ENCODE measurements around the gene TINAGL1. TPM values are rescaled to one million over a fixed set of nuclear protein-coding genes. Genes with fewer than 3 reads are reported as not detected.

Gene TINAGL1
- total and polyA plus RNA-seq, 4 donors, result 64.1 to 90.9 (median 84.2) TPM

DNA sequence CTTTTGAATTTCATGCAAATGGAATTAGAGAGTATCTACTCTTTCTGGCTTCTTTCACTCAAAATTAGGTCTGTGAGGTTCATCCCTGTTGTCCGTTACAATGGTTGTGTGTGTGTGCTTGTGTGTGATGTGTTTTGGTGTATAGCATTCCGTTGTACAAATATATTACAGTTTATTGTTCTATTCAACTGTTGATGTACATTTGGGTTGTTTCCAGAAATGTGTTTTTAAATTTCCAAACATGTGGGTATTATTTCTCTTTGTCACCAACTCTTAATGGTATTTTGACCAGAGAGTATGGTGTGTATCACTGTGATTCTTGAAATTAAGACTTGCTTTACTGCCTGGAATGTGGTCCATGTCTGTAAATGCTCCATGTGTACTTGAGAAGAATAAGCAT, 24.3 kb downstream of the TINAGL1 start:
- TF ChIP-seq, protein P1, sequence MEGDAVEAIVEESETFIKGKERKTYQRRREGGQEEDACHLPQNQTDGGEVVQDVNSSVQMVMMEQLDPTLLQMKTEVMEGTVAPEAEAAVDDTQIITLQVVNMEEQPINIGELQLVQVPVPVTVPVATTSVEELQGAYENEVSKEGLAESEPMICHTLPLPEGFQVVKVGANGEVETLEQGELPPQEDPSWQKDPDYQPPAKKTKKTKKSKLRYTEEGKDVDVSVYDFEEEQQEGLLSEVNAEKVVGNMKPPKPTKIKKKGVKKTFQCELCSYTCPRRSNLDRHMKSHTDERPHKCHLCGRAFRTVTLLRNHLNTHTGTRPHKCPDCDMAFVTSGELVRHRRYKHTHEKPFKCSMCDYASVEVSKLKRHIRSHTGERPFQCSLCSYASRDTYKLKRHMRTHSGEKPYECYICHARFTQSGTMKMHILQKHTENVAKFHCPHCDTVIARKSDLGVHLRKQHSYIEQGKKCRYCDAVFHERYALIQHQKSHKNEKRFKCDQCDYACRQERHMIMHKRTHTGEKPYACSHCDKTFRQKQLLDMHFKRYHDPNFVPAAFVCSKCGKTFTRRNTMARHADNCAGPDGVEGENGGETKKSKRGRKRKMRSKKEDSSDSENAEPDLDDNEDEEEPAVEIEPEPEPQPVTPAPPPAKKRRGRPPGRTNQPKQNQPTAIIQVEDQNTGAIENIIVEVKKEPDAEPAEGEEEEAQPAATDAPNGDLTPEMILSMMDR (IDR thresholded peaks at IDR 0.05; ENCODE audit: control extremely low read depth, extremely low read depth), result no peak
- Histone ChIP-seq H3K27ac (ENCODE audit: low read depth in 1 of 2, low read length in 1 of 2) (no peak overlapping the region), H3K36me3 (ENCODE audit: control insufficient read depth in 4 of 4, insufficient read depth in 4 of 4, low read length in 4 of 4) (no peaks in the 10 kb centered on the region), H3K9ac (ENCODE audit: insufficient read depth in 1 of 2, low read length in 2 of 2) (no peak overlapping the region), H3K4me3 (no peak overlapping the region), H3K27me3 (ENCODE audit: control insufficient read depth in 3 of 3, insufficient read depth in 3 of 3, low read length in 2 of 3) (no peaks in the 10 kb centered on the region), H3K4me1 (ENCODE audit: control insufficient read depth in 5 of 5, insufficient read depth in 5 of 5, low read length in 5 of 5) (no peaks in the 10 kb centered on the region), H3K9me3 (ENCODE audit: control insufficient read depth in 4 of 4, insufficient read depth in 3 of 4, low read length in 3 of 4) (no peaks in the 10 kb centered on the region)
- 70 to 74% methylated on average over 2 of the region's 2 CpGs for WGBS, 2 donors
- DNase-seq (no peak), ATAC-seq (ENCODE audit: insufficient read depth, low FRiP score) (no peak)

DNA sequence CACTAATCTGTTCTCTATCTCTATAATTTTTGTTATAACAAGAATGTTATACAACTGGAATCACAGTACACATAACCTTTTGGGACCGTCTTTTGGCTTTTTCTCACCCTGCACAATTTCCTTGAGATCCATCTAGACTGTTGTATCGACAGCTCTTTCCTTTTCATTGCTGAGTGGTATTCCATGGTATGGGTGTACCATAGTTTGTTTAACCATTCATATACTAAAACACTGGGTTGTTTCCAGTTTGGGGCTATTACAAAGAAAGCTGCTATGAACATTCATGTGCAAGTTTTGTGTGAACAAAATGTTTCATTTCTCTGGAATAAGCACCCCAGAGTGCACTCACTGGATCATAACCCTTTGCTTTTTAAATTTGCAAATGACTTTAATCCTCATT, 25.8 kb downstream of the TINAGL1 start:
- no peak overlapping the region for H3K27ac ChIP-seq (ENCODE audit: low read depth in 1 of 2, low read length in 1 of 2)
- no peaks in the 10 kb centered on the region for H3K4me1 ChIP-seq (ENCODE audit: control insufficient read depth in 5 of 5, insufficient read depth in 5 of 5, low read length in 5 of 5)
- ATAC-seq (ENCODE audit: insufficient read depth, low FRiP score) (no peak), DNase-seq (no peak)
- TF ChIP-seq, protein P1 (IDR thresholded peaks at IDR 0.05; ENCODE audit: control extremely low read depth, extremely low read depth), result no peak
- no peaks in the 10 kb centered on the region for H3K36me3 ChIP-seq (ENCODE audit: control insufficient read depth in 4 of 4, insufficient read depth in 4 of 4, low read length in 4 of 4)
- H3K4me3 ChIP-seq, result no peak overlapping the region
- 98 to 99% methylated on average over 2 of the region's 2 CpGs for WGBS, 2 donors
- H3K27me3 ChIP-seq (ENCODE audit: control insufficient read depth in 3 of 3, insufficient read depth in 3 of 3, low read length in 2 of 3), result no peaks in the 10 kb centered on the region
- H3K9me3 ChIP-seq (ENCODE audit: control insufficient read depth in 4 of 4, insufficient read depth in 3 of 4, low read length in 3 of 4), result no peaks in the 10 kb centered on the region
- H3K9ac ChIP-seq (ENCODE audit: insufficient read depth in 1 of 2, low read length in 2 of 2), result no peak overlapping the region

DNA sequence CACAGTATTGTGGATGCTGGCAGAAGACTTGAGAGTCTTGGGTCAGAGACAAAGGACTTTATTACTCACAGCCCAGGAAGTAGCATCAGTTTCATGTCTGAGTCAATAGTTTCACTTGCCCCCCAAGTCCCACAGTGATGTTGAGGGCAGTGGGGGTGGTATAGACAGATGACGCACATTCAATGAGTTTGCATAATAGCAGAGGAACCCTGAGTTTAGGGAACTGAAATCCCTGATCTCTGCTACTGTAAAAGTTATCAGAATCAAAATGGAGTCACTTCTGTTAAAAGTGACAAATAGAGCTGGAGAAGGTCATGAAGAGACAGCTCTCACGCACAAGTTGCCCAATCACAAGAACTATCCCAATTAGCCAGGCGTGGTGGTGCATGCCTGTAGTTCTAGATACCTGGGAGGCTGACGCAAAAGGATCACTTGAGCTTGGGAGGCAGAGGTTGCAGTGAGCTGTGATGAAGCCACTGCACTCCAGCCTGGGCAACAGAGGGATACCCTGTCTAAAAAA, 29.7 kb downstream of the TINAGL1 start:
- TF ChIP-seq, protein P1 (IDR thresholded peaks at IDR 0.05; ENCODE audit: control extremely low read depth, extremely low read depth), result no peak
- Histone ChIP-seq H3K27ac (ENCODE audit: low read depth in 1 of 2, low read length in 1 of 2) (no peak overlapping the region), H3K4me3 (no peak overlapping the region), H3K9me3 (ENCODE audit: control insufficient read depth in 4 of 4, insufficient read depth in 3 of 4, low read length in 3 of 4) (no peaks in the 10 kb centered on the region), H3K36me3 (ENCODE audit: control insufficient read depth in 4 of 4, insufficient read depth in 4 of 4, low read length in 4 of 4) (no peaks in the 10 kb centered on the region), H3K4me1 (ENCODE audit: control insufficient read depth in 5 of 5, insufficient read depth in 5 of 5, low read length in 5 of 5) (no peaks in the 10 kb centered on the region), H3K9ac (ENCODE audit: insufficient read depth in 1 of 2, low read length in 2 of 2) (no peak overlapping the region), H3K27me3 (ENCODE audit: control insufficient read depth in 3 of 3, insufficient read depth in 3 of 3, low read length in 2 of 3) (no peaks in the 10 kb centered on the region)
- ATAC-seq (ENCODE audit: insufficient read depth, low FRiP score), result no peak
- DNase-seq, result no peak
- 68 to 76% methylated on average over 4 of the region's 4 CpGs for WGBS, 2 donors

DNA sequence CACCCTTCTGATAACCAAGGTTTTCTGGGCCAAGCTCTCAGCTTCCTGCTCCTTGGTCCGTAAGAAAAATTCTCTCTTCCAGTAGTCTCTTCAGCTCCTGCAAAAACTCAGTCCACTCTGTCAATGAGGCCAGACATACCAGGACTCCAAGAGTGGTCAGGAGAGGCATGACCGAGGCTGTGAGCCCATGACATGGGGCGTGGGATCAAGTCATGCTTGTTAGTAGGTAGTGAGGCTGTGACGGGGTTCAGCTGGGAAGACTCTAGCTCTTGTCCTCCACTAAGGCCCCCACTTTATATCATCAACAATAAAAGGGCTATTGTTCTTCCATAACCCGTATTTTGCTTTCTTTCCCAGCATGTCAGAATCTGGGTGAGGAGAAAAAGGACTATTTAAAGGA, 31.0 kb downstream of the TINAGL1 start:
- H3K27me3 ChIP-seq (ENCODE audit: control insufficient read depth in 3 of 3, insufficient read depth in 3 of 3, low read length in 2 of 3), result no peaks in the 10 kb centered on the region
- ATAC-seq (ENCODE audit: insufficient read depth, low FRiP score) (no peak), DNase-seq (no peak)
- H3K4me1 ChIP-seq (ENCODE audit: control insufficient read depth in 5 of 5, insufficient read depth in 5 of 5, low read length in 5 of 5), result no peaks in the 10 kb centered on the region
- no peak overlapping the region for H3K4me3 ChIP-seq
- no peak overlapping the region for H3K9ac ChIP-seq (ENCODE audit: insufficient read depth in 1 of 2, low read length in 2 of 2)
- TF ChIP-seq, protein P1 (IDR thresholded peaks at IDR 0.05; ENCODE audit: control extremely low read depth, extremely low read depth), result no peak
- H3K36me3 ChIP-seq (ENCODE audit: control insufficient read depth in 4 of 4, insufficient read depth in 4 of 4, low read length in 4 of 4), result no peaks in the 10 kb centered on the region
- no peaks in the 10 kb centered on the region for H3K9me3 ChIP-seq (ENCODE audit: control insufficient read depth in 4 of 4, insufficient read depth in 3 of 4, low read length in 3 of 4)
- no peak overlapping the region for H3K27ac ChIP-seq (ENCODE audit: low read depth in 1 of 2, low read length in 1 of 2)
- 89 to 92% methylated on average over 5 of the region's 5 CpGs for WGBS, 2 donors

All from lung (tissue), 12 donors.